Cardiac muscle cell (in vitro differentiated cells and primary cell): Measurements from ENCODE around the gene WRNIP1. TPM values are rescaled to one million over a fixed set of nuclear protein-coding genes. Genes with fewer than 3 reads are reported as not detected.

Experiments
- DNase-seq, 2 donors: peaks; one replicate each; pipeline versions ENCODE4 v3.0.0 to v3.0.0-alpha.2; 2010 to 2017; ENCODE audit warnings: low read depth in 1 of 2, low spot score in 1 of 2
- H3K27ac ChIP-seq: fragments of 200-600 bp; sonication (generic); 2 replicates; pipeline ENCODE4 v1.5.1; 2016
- H3K27me3 ChIP-seq: fragments of 200-600 bp; sonication (generic); 2 replicates; pipeline ENCODE4 v1.6.0; 2016; ENCODE audit warnings: control low read depth
- H3K36me3 ChIP-seq: fragments of 200-600 bp; sonication (generic); 2 replicates; pipeline ENCODE4 v1.5.1; 2016; ENCODE audit warnings: control low read depth
- H3K4me1 ChIP-seq: fragments of 200-600 bp; sonication (generic); 2 replicates; pipeline ENCODE4 v1.8.1; 2017; ENCODE audit warnings: low read depth, mild to moderate bottlenecking, mixed run types
- H3K4me3 ChIP-seq: fragments of 200-600 bp; sonication (generic); 2 replicates; pipeline ENCODE4 v1.5.1; 2016; ENCODE audit warnings: mild to moderate bottlenecking
- H3K9me3 ChIP-seq: fragments of 200-600 bp; sonication (generic); 2 replicates; pipeline ENCODE4 v1.5.1; 2017; ENCODE audit warnings: low read depth, mild to moderate bottlenecking, control low read depth
- polyA plus RNA-seq: library from polyadenylated mRNA; unstranded; fragments of >200 nt; fragmentation: Nextera tagmentation; extraction: Ambion mirVana; gene quantifications from 2 replicates; pipeline ENCODE4 v1.2.1, GENCODE V29; 2016
- total RNA-seq: library from RNA; depleted of rRNA; stranded (reverse); fragments of >200 nt; gene quantifications from 2 replicates; pipeline ENCODE4 v1.2.3, GENCODE V29; 2016
- TF ChIP-seq, protein P1 (sequence below): IDR thresholded peaks from 2 replicates; pipeline ENCODE4 v1.5.1; 2012; ENCODE audit warnings: low read depth, mild to moderate bottlenecking, low read length

The WRNIP1 gene
- total and polyA plus RNA-seq, 2 experiments from 2014 or later, result 59.2 to 89.9 TPM

DNA sequence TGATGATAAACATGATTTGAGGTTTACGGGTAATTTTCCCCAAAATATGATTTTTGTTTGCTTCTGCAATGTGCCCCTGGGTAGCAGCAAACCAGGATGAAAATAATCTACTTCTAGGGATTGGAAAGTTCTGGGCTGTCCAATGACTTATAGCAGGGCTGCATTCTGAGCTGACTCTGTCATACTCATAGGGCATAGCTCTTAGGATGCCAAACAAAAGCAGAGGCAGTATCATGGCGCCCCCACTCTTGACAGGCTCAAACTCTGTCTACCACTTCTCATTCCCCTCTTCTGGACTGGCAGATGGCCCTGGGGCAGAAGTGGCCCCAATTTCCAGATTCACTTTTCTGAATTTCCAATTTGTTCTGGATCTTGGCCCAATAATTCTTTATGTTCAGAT is 66.2 kb downstream of the WRNIP1 start:
- no peaks in the 10 kb centered on the region for H3K27me3 ChIP-seq
- H3K4me1 ChIP-seq, result no peaks in the 10 kb centered on the region
- H3K9me3 ChIP-seq, result no peaks in the 10 kb centered on the region
- no peak overlapping the region for H3K4me3 ChIP-seq
- no peaks in the 10 kb centered on the region for H3K36me3 ChIP-seq
- TF ChIP-seq, protein P1, sequence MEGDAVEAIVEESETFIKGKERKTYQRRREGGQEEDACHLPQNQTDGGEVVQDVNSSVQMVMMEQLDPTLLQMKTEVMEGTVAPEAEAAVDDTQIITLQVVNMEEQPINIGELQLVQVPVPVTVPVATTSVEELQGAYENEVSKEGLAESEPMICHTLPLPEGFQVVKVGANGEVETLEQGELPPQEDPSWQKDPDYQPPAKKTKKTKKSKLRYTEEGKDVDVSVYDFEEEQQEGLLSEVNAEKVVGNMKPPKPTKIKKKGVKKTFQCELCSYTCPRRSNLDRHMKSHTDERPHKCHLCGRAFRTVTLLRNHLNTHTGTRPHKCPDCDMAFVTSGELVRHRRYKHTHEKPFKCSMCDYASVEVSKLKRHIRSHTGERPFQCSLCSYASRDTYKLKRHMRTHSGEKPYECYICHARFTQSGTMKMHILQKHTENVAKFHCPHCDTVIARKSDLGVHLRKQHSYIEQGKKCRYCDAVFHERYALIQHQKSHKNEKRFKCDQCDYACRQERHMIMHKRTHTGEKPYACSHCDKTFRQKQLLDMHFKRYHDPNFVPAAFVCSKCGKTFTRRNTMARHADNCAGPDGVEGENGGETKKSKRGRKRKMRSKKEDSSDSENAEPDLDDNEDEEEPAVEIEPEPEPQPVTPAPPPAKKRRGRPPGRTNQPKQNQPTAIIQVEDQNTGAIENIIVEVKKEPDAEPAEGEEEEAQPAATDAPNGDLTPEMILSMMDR, result no peak
- DNase-seq, result no peak
- no peak overlapping the region for H3K27ac ChIP-seq

DNA sequence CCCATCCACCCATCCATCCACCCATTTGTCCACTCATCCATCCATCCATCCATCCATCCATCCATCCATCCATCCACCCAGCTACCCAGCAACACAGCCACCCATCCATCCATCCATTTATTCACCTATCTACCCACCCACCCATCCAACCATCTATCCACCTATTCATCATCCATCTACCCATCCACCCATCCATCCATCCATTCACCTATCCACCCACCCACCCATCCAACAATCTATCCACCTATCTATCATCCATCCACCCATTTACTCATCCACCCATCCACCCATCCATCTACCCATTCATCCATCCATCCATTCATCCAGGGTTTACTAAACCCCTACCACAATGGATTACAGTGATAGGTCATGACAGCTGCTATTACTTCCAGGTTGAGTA is 69.1 kb downstream of the WRNIP1 start:
- no peaks in the 10 kb centered on the region for H3K36me3 ChIP-seq
- no peaks in the 10 kb centered on the region for H3K9me3 ChIP-seq
- TF ChIP-seq, protein P1, result no peak
- DNase-seq, result no peak
- H3K4me3 ChIP-seq, result no peak overlapping the region
- H3K27me3 ChIP-seq, result no peaks in the 10 kb centered on the region
- peaks cover 4% of the 10 kb centered on the region for H3K4me1 ChIP-seq
- no peak overlapping the region for H3K27ac ChIP-seq

Other genes starting within 250 kb of the WRNIP1 start
- gene MYLK4, start 14.5 kb upstream of the WRNIP1 start, total RNA-seq, result 0.56 and 0.69 TPM in 2 replicates
- gene MYLK4, start 14.5 kb upstream of the WRNIP1 start, polyA plus RNA-seq, result 0.23 and 0.64 TPM in 2 replicates
- gene SERPINB1, start 76.5 kb downstream of the WRNIP1 start, total RNA-seq, result 3.2 and 8.7 TPM in 2 replicates
- 6.5 and 9.8 TPM in 2 replicates for gene SERPINB1, start 76.5 kb downstream of the WRNIP1 start, polyA plus RNA-seq
- 4.5 and 5.4 TPM in 2 replicates for gene SERPINB9, start 137.9 kb downstream of the WRNIP1 start, total RNA-seq
- gene SERPINB9, start 137.9 kb downstream of the WRNIP1 start, polyA plus RNA-seq, result 5.3 and 6.6 TPM in 2 replicates
- gene SERPINB6, start 206.2 kb downstream of the WRNIP1 start, total RNA-seq, result 83.4 and 122 TPM in 2 replicates
- gene SERPINB6, start 206.2 kb downstream of the WRNIP1 start, polyA plus RNA-seq, result 91.8 and 118 TPM in 2 replicates
- 38.7 and 42.7 TPM in 2 replicates for gene NQO2, start 234.5 kb downstream of the WRNIP1 start, total RNA-seq
- gene NQO2, start 234.5 kb downstream of the WRNIP1 start, polyA plus RNA-seq, result 92.8 and 103 TPM in 2 replicates